Hematopoietic multipotent progenitor cell (in vitro differentiated cells): ENCODE measurements around the gene URAD. TPM values are rescaled to one million over a fixed set of nuclear protein-coding genes. Genes with fewer than 3 reads are reported as not detected.
"Not testable (repeated sequence)": the region's sequence is repeated elsewhere in the genome, so short reads cannot be mapped to it uniquely, and the experiment has no call there.

Experiments used
- DNase-seq, 3 donors: peaks; one replicate each; pipeline ENCODE4 v3.0.0-alpha.2; 2011 to 2015; ENCODE audit warnings: low read depth in 2 of 3, low spot score in 2 of 3
- total RNA-seq: library from RNA; depleted of rRNA; stranded (reverse); fragments of >200 nt; gene quantifications from one replicate; pipeline ENCODE4 v1.2.3, GENCODE V29; 2012

The URAD gene, protein sequence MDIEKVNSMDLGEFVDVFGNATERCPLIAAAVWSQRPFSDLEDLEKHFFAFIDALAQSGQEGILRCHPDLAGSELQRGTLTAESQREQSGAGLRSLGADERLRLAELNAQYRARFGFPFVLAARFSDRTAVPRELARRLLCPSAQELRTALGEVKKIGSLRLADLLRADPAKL
- 0.27 TPM for total RNA-seq

DNA sequence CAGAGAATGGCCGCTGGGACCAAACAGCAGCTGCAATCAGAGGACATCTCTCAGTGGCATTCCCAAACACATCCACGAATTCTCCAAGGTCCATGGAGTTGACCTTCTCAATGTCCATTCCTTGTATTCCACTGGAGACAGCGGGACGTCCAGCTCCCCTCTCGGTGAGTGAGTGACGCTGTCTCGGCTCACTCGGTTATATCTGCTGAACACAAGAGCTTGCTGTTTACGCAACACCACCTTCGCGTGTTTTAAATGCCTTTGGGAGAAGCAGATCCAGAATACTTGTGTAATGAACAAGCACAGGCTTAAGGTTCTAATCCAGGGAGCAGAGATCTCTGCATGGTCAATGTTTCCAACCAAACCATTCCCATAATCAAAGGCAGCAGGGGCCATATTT, at the start of gene URAD:
URAD (minus strand) TSS at position 174 of the 400 bp plus-strand sequence; CDS start at position 118, 56 bp downstream.
- no peak for DNase-seq

DNA sequence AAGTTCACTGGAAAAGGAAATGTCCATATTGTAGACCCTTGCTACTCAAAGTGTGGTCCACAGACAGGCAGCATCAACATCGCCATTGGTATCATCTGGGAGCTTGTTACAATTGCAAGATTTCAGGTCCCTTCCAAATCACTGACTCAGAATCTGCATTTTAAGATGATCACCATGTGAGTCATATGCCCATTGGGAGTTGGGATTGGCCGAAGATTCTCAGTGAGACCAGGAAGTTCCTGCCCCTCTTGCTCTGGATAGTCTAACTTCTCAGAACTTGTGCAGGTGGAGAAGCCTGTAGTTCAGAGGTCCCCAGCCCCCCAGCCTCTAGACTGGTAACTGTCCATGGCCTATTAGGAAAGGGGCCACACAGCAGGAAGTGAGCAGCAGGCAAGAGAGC, 48.9 kb upstream of the URAD start:
- no peak for DNase-seq

DNA sequence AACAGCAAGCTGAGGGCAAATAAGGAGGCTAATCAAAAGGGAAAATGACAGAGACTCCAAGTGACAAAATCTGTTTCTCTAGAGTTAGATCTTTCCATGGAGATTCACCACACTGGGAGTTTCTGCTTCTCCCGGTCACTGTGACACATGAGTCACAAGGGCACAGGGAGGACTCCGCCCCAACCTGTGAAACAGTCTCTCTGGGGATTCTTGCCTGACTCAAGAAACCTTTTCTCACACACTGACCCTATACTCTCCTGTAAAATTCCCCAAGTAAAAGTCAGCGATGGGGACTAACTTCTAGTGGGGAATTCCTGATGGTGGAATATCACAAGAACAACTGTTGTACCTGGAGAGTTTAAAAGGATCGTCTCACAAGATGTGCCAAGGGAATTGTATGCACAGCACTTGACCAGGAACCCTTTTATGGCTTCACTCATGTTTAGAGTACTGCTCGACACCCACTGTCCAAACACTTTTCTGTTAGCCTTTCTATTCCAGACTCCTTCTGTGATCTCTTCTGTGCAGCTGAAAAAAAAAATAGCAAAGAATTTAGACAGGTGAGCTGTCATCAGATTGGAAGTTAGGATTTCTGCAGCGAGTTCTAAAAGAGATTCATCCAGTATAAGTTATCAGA, 46.8 kb upstream of the URAD start:
- DNase-seq = no peak

DNA sequence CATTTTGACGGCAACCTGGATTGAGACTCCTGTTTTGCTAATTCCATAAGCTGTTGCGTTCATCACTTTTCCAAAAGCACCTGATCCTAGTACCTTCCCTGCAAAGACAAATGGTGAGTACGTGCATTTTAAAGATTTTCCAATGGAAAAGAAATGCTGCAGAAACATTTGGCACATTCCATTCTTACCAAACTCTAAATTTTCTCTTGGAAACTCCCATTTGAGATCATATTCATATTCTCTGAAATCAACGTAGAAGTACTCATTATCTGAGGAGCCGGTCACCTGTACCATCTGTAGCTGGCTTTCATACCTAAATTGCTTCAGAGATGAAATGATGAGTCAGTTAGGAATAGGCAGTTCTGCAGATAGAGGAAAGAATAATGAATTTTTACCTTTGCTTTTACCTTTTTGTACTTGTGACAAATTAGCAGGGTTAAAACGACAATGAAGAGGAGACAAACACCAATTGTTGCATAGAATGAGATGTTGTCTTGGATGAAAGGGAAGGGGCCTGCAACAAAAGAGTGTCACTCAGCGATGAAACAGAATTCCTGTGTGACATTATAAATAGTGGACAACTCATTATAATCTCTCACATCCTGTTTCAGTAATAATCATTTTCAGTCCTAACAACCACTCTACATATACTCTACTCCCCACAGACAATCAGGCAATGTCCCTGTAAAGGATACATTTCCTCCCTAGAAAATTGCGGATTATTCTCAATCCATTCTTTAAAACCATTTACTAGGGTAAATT, 45.6 kb upstream of the URAD start:
- no peak for DNase-seq

DNA sequence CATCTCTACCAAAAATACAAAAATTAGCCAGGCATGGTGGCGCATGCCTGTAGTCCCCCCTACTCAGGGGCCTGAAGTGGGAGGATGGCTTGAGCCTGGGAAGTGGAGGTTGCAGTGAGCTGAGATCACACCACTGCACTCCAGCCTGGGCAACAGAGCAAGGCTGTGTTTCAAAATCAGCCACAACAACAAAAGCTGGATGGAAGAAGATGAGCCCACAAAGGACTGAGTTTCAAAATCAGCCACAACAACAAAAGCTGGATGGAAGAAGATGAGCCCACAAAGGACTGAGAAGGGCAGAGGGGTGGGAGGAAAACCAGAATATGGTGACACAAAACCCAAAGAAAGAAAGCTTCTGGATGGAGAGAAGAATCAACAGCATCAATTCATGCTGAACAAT, 43.9 kb upstream of the URAD start:
- not testable (repeated sequence) for DNase-seq

DNA sequence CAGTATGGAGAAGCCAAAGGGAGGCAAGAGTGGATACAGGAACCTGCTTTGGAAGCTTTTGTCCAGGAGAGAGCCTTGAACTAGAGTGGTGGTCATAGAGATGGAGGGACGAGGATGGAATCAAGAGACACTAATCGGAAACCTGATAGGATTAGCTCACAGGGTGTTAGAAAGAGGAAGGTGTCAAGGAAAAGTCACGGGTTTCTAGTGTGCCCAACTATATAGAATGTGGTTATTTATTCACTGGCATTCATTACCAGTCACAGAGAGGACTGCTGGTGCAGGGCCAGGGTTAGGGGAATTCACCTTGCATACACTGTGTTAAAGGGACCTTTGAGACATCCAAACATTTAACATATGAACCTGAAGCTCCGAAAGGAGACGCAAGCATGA, 43.4 kb upstream of the URAD start:
- no peak for DNase-seq

DNA sequence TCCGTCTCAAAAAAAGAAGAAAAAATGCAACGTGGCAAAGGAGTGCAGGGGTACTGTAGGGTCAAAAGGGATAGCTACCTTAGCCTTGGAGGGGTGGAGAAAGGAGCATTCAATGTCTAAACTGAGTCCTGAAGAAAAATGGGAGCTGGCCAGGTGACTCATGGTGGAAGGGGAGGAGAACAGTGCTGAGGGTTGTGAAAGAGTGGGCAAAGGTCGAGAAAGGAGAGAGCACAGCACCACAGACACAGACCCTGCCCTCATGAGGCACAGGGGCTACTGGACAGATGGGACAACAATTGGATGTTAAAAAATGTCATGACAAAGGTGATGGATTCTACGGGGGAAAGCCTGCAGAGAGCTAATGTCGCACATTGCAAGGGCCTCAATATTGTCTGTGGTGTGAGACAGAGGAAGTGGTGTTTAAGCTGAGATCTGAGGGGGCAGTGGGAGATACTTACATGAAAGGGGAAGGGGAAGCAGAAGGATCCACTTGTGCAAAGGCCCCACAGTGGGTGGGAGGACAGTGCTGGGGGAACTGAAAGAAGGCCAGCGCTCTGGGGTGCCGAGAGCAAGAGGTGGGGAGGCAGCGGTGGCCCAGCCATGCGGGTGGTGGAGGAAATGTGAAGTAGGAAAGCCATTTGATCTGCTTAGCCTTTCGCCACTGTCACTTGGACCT, 42.9 kb upstream of the URAD start:
- DNase-seq = peak in 1 of 3 donors; percentile 61

DNA sequence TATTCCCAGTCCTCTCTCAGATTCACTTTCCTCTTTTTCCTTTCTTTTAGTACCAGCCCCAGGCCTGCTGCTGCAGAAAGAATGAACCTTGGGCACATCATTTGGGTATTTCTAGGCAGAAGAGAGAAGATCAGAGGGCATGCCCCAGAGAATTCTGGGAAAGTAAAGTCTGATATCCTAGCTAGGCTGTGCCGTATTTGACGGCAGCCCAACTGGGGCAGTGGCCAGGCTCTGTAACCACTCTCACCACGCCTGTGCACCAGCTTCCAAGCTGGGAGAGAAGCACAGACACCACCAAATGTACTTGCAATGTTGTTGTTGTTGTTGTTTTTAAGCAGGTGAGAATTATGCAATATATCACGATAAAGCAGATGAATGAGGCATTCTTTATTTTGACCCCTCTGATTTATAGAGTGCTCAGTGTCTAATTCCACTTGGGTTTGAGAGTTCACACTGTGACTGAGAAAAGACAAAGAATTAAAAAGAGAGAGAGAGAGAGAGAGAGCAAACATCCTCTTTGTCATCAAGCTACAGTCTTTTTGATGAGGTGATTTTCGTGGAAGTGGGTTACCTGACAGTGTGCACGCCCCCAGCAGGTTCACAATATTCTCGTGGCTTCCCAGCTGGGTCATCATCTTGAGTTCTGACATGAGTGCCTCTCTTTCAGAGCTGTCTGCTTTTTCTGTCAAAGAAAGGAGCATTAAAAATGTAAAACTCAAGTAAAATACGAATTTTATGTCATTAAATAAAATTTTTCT, 39.3 kb upstream of the URAD start:
- DNase-seq = no peak

DNA sequence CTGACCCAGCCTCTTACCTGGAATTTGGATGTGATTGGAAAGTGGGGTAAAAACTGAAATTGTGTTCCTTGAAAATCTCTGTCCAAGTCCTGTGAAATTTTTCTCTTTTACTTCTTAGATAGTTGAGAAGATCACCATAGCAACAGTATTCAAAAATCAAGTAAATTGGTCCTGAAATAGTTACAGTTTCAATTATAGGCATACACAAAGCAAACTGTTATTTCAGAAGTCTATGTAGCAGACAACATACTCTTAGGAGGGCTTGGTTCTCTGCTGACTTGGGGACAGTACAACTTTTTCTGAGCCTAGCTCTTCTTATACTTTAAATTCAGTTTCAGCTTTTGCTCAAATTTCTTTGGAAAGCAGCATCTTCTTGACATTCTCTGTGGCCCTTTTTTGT, 38.6 kb upstream of the URAD start:
- DNase-seq = no peak

DNA sequence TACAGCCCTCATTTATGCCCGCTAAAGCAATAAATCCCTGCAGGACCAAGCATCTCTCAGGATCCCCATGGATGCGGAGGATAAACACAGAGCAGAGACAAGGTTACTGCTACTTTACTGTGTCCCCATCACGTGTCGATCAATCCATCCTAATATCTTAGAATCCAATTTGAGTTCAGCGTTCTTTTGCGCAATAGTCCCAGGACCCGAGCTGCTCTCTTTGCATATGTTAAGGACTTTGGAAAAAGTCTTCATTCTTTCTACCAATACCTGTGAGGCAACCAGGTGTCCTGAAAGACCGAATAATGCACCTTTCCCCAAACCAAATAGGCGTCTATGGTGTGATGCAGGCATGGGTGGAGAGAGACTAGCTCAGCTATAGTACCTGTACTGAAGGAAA, 38.0 kb upstream of the URAD start:
- DNase-seq = no peak

DNA sequence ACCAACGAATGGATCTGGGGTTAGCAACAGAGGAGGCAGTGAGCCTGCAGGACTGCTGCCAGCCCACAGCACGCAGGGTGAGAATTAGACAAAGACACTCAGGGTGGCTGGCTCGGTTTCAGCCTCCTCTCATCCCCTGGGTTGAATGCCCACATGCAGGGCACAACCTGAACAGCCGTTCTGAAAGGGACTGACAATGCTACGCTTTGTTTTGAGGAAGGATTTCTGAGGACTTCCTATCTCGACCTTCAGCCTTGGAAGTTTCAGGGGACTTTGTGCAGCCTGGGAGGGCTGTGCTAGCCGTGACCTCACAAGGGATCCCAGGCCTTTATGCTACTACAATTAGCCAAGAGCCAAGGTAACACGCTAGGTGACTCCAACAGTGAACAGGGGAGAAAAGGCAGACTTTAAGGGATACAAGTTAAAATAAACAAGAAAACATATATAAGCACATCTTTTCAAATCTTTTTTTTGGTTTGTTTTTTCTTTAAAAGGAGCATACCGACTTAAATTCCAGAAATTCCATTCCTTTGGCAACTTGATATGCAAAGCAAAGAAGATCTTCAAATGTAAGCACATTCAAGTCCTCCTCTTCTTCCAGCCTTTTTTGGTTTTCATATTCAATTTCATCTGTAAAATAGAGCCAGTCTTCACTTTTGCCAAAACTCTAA, 34.5 kb upstream of the URAD start:
- DNase-seq = no peak

DNA sequence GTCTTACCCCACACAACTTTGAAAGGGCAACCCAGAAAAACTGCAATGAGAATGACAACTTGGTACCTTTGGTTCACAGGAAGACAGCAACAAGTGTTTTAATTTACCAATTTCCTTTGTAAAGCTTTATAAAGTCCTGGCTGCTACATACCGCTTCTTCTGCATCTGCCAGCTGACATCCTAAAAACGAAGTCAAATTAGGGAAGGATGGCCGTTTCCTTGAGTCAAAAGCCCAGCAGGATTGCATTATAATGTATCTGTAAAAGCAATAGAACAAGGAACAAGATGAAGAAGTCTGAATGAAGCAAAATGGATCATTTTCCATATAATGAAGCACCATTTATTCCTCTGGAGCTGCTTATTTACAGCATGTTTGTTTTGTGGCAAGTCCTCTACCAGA, 25.8 kb upstream of the URAD start:
- no peak for DNase-seq

DNA sequence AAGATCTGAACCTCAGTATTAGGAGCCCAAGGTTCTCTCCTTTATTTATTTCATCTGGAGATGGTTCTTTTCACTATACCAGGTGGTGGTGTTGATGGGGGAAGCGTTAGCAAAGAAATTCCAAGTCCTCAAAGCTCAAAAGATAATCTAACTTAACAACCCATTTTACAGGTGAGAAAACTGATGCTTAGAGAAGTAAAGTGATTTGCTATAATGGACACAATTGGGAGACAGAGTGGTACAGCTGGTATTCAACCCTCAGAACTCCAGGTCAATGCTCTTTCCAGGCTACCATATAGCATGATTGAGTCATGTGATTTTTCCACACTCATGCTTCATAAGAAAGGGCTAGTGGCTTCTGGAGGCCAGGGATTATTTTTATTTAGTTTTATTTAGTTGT, 25.0 kb upstream of the URAD start:
- no peak for DNase-seq

DNA sequence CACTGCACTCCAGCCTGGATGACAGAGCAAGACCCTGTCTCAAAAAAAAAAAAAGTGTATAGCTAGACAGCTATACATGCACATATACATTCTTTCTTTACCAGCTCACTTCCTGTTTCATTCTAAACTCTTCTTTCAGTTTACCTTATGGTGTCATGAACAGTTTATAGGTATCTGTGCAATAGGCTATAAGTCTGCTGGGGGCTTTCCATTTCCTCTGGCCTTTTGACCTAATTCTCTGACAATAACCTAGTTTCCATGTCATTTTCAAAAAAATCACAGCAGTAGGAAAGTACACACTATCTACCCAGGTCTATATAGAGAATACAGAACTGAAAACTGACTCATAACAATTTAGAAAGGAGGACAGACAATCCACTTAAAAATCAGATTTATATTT, 24.4 kb upstream of the URAD start:
- DNase-seq = no peak

DNA sequence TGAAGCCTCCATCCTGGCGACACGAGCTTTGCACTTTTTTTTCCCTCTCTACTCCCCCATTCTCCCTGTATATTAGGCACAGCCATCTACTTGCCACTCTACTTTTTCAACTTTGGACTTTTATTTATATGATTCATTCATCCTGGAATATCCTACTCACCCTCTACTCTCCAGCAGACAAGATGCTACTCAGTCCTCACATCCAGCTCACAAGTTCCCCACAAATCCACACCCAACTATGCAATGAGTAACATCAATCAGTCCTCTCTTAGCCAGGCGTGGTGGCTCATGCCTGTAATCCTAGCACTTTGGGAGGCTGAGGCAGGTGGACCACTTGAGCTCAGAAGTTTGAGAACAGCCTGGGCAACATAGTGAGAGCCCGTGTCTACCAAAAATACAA, 23.9 kb upstream of the URAD start:
- no peak for DNase-seq

DNA sequence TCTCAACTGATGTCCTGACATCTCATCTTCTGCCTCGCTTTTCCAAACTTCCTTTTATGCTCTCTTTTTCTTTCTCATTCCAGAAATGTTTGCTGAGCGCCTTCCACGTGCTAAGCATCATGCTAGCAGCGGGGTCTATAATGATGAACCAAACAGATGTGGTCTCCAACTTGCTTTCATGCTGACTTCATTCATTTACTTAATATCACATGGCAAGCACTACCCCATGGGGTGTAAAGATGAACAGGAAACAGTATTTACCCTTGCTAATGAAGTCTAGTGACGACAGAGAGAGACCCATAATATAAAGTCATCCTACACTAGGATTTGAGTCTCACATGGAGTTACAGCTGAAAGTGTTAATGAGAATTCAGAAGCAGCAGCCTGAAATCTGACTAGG, 21.6 kb upstream of the URAD start:
- no peak for DNase-seq

DNA sequence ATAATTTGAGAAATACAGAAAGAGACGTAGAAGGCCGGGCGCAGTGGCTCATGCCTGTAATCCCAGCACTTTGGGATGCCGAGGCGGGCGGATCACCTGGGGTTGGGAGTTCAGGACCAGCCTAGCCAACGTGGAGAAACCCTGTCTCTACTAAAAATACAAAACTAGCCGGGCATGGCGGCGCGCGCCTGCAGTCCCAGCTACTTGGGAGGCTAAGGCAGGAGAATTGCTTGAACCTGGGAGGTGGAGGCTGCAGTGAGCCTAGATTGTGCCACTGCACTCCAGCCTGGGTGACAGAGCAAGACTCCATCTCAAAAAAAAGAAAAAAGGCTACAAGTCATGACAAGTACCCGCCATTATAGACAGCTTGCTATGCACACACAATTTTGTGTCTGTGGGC, 16.5 kb upstream of the URAD start:
- not testable (repeated sequence) for DNase-seq

DNA sequence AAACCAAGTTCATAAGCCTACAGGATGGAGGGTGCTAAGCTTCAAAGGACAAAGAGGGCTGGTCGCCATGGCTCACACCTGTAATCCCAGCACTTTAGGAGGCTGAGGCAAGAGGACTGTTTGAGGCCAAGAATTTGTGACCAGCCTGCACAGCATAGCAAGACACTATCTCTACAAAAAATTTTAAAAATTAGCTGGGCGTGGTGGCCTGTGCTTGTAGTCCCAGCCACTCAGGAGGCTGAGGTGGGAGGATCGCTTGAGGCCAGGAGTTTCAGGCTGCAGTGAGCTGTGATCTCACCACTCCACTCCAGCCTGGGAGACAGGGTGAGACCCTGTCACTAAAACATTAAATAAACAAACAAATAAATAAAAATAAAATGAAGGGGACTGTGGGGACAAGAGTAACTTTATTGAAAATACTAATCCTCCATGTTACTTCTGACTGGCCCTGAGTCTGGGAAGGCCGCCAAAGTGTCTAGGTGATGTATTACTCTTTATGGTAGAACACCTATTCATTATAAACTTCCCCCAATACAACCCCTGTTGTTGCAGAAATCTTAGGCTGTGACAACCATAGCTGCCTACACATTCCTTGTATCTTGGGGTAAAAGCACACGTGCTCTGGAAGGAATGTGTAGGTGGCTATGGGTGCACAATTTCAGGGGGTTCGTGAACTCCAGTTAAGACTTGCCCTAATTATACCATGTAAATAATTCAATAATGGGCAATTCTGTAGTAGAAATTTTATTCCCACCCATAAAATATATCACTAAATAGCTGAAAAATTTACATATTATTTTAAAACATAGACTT, 14.6 kb upstream of the URAD start:
- no peak for DNase-seq

DNA sequence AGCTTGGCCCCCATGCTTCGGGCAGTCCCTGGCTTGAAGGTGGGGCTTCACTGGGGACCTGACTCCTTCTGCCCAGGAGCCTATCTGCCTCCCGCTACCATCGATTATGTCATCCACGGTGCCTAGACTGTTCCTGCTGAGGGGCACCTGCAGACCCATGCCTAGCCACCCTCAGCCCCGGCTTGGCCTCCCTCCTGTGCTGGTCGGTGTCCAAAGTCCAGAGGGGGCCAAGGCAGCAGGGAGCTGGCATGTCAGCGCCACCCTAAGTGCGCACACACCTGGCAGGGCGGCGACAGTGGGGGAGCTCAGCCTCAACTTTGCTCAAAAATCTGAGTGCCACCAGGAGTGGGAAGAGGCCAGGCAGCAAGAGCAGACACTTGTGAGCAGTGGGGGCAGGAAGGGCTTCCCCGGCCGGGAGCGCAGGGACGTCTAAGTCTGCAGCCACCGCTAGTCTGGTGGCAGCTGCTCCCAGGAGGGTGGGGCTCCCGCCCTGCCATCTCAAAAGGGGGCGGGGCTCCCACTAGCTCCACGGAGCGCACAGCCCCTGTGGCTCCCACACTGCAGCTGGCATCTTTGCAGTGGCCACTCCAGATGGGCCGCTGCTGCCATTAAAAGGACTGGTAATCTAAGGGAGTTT, 13.5 kb upstream of the URAD start:
- DNase-seq = no peak
